Upper lobe of left lung (tissue), 6 donors: ENCODE data around the gene LYST. TPM values are rescaled to one million over a fixed set of nuclear protein-coding genes. Genes with fewer than 3 reads are reported as not detected.

Experiments used
- ATAC-seq, 2 donors: fragments of 200-7000 bp; cut with Tn5 transposase; one replicate each; pipeline ENCODE4 v1.9.1; 2022; ENCODE audit warnings: mild to moderate bottlenecking in 2 of 2, moderate library complexity in 2 of 2; ENCODE audit not compliant: low FRiP score in 2 of 2
- DNase-seq, 2 donors: peaks; one replicate each; pipeline ENCODE4 v3.0.0-alpha.2; 2019 to 2020
- H3K27ac ChIP-seq, 4 donors: fragments of 200-600 bp; sonication (generic); one replicate each; pipeline ENCODE4 v1.5.1; 2016 to 2019
- H3K27me3 ChIP-seq, 4 donors: fragments of 200-600 bp; sonication (generic); one replicate each; pipeline ENCODE4 v1.5.1; 2017 to 2019
- H3K36me3 ChIP-seq, 4 donors: fragments of 200-600 bp; sonication (generic); one replicate each; pipeline ENCODE4 v1.5.1; 2016 to 2019
- H3K4me1 ChIP-seq, 4 donors: fragments of 200-600 bp; sonication (generic); one replicate each; pipeline ENCODE4 v1.5.1; 2018 to 2019
- H3K4me3 ChIP-seq, 4 donors: fragments of 200-600 bp; sonication (generic); one replicate each; pipeline ENCODE4 v1.5.1; 2017 to 2019; ENCODE audit warnings: mild to moderate bottlenecking in 2 of 4, moderate library complexity in 1 of 4
- H3K9me3 ChIP-seq, 4 donors: fragments of 200-600 bp; sonication (generic); one replicate each; pipeline ENCODE4 v1.5.1; 2018 to 2019
- EP300 ChIP-seq, 4 donors: sonication (generic); formaldehyde crosslinking; IDR thresholded peaks; one replicate each; pipeline ENCODE4 v1.5.1; 2017; ENCODE audit warnings: antibody characterized with exemption in 4 of 4, control low read depth in 2 of 4
- POLR2A ChIP-seq, 4 donors: fragments of 450-650 bp; IDR thresholded peaks; one replicate each; pipeline ENCODE4 v1.5.1; 2016 to 2017; ENCODE audit warnings: antibody characterized with exemption in 4 of 4, mild to moderate bottlenecking in 2 of 4
- POLR2AphosphoS5 ChIP-seq, 2 donors: sonication (generic); formaldehyde crosslinking; IDR thresholded peaks; one replicate each; pipeline ENCODE4 v1.5.1; 2017; ENCODE audit warnings: antibody characterized with exemption in 2 of 2
- WGBS, 2 donors: methylation state at CpG; one replicate each; pipeline ENCODE4 v1.1.5; 2017 to 2018; 5-methylcytosine and 5-hydroxymethylcytosine counted together
- total RNA-seq, 6 donors: library from RNA; depleted of rRNA in 4 of 6; stranded (reverse); fragments of >200 nt in 4 of 6; gene quantifications; one replicate each; pipeline versions ENCODE4 v1.1.0 to v1.2.1, GENCODE V29; 2016 to 2021
- TF ChIP-seq, protein P1 (sequence below), 6 experiments: fragments of 450-650 bp in 4 of 6; fragments of 200-600 bp in 2 of 6; sonication (generic) in 2 of 6; IDR thresholded peaks; one replicate each; pipeline ENCODE4 v1.5.1; 2016 to 2019; ENCODE audit warnings: antibody characterized with exemption in 6 of 6
- donor health status: DM: no; HTN: no; CAD: no; lungs with moderate emphysema.
- donor health status: DM: no; HTN: yes; CAD: no; lungs with severe emphysema.

Gene LYST
- total RNA-seq, 6 donors from 2014 or later = 34.0 to 87.0 (median 54.0) TPM

- peaks cover 7 to 42% (median 16%) of the 10 kb centered on the region in 4 donors for H3K36me3 ChIP-seq
- 90% methylated on average over 2 of the region's 2 CpGs for WGBS, 2 donors
- H3K27me3 ChIP-seq = no peaks in the 10 kb centered on the region
- ATAC-seq (no peak), DNase-seq (no peak)
- no peaks in the 10 kb centered on the region for H3K9me3 ChIP-seq
- H3K4me3 ChIP-seq = no peak overlapping the region
- no peak for TF ChIP-seq POLR2A (IDR thresholded peaks at IDR 0.05)
- TF ChIP-seq EP300 (IDR thresholded peaks at IDR 0.05) = no peak
- no peak for TF ChIP-seq POLR2AphosphoS5 (IDR thresholded peaks at IDR 0.05)
- TF ChIP-seq, protein P1, sequence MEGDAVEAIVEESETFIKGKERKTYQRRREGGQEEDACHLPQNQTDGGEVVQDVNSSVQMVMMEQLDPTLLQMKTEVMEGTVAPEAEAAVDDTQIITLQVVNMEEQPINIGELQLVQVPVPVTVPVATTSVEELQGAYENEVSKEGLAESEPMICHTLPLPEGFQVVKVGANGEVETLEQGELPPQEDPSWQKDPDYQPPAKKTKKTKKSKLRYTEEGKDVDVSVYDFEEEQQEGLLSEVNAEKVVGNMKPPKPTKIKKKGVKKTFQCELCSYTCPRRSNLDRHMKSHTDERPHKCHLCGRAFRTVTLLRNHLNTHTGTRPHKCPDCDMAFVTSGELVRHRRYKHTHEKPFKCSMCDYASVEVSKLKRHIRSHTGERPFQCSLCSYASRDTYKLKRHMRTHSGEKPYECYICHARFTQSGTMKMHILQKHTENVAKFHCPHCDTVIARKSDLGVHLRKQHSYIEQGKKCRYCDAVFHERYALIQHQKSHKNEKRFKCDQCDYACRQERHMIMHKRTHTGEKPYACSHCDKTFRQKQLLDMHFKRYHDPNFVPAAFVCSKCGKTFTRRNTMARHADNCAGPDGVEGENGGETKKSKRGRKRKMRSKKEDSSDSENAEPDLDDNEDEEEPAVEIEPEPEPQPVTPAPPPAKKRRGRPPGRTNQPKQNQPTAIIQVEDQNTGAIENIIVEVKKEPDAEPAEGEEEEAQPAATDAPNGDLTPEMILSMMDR (IDR thresholded peaks at IDR 0.05) = no peak
- H3K4me1 ChIP-seq = no peaks in the 10 kb centered on the region
- no peak overlapping the region for H3K27ac ChIP-seq
These were observed 131.1 kb downstream of the LYST start for GRCh38 chr1:235735621-235736020.

DNA sequence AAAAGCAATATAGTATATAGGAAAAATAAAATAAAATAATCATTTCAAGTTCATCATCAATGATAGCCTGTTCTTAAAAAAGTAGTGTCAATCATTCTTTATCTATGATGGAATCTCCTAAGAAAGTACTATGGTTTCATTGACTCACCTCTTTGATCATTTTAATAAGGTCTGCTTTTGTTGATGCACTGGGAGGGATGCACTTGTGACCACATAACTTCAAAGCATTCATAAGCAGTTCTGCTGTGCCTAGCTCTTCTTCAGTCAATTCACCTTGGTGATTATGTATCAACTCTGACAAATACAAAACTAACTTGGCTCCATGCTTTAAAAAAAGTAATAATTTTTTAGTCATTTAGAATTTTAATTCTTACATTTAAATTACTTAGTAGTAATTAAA, 132.4 kb downstream of the LYST start:
- Histone ChIP-seq H3K4me3 (no peak overlapping the region), H3K27me3 (no peaks in the 10 kb centered on the region), H3K4me1 (no peaks in the 10 kb centered on the region), H3K9me3 (no peaks in the 10 kb centered on the region), H3K27ac (no peak overlapping the region), H3K36me3 (peaks cover 3 to 52% (median 21%) of the 10 kb centered on the region in 4 donors)
- TF ChIP-seq EP300 (IDR thresholded peaks at IDR 0.05) = no peak
- no peak for TF ChIP-seq POLR2AphosphoS5 (IDR thresholded peaks at IDR 0.05)
- no peak for TF ChIP-seq POLR2A (IDR thresholded peaks at IDR 0.05)
- TF ChIP-seq, protein P1 (IDR thresholded peaks at IDR 0.05) = no peak
- DNase-seq (no peak), ATAC-seq (no peak)

DNA sequence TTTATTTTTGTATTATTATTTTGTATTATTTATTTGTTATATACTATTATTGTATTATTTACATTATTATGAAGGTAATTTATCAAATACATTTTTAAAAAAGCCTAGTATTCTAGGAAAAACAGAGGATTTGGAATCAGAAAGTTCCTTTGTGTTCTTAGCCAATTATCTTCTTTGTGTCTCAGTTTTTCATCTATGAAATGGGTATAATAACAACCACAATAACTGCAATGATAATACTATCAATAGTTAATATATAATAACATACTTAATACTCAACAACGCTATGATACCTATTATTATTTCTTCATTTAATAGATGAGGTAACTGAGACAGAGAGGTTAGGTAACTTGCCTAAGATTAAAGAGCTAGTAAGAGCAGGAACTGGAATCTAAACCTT, 136.7 kb downstream of the LYST start:
- H3K27ac ChIP-seq = no peak overlapping the region
- TF ChIP-seq POLR2AphosphoS5 (IDR thresholded peaks at IDR 0.05) (no peak), EP300 (IDR thresholded peaks at IDR 0.05) (no peak)
- H3K4me3 ChIP-seq = no peak overlapping the region
- no peaks in the 10 kb centered on the region for H3K4me1 ChIP-seq
- ATAC-seq = no peak
- H3K36me3 ChIP-seq = peaks cover 3 to 68% (median 23%) of the 10 kb centered on the region in 4 donors
- WGBS, 2 donors = 85 to 91% methylated on average over 1 of the region's 1 CpG
- H3K27me3 ChIP-seq = no peaks in the 10 kb centered on the region
- no peaks in the 10 kb centered on the region for H3K9me3 ChIP-seq
- DNase-seq = no peak

- TF ChIP-seq, protein P1 (IDR thresholded peaks at IDR 0.05) = no peak
- TF ChIP-seq EP300 (IDR thresholded peaks at IDR 0.05) (no peak), POLR2A (IDR thresholded peaks at IDR 0.05) (no peak), POLR2AphosphoS5 (IDR thresholded peaks at IDR 0.05) (no peak)
- Histone ChIP-seq H3K36me3 (peaks cover 0 to 88% (median 43%) of the 10 kb centered on the region in 4 donors), H3K9me3 (no peaks in the 10 kb centered on the region), H3K4me3 (no peak overlapping the region), H3K4me1 (no peaks in the 10 kb centered on the region), H3K27ac (no peak overlapping the region), H3K27me3 (no peaks in the 10 kb centered on the region)
- no peak for ATAC-seq
- WGBS, 2 donors = 89% methylated on average over 1 of the region's 1 CpG
- DNase-seq = no peak
These were observed 140.1 kb downstream of the LYST start for GRCh38 chr1:235726557-235726956.

DNA sequence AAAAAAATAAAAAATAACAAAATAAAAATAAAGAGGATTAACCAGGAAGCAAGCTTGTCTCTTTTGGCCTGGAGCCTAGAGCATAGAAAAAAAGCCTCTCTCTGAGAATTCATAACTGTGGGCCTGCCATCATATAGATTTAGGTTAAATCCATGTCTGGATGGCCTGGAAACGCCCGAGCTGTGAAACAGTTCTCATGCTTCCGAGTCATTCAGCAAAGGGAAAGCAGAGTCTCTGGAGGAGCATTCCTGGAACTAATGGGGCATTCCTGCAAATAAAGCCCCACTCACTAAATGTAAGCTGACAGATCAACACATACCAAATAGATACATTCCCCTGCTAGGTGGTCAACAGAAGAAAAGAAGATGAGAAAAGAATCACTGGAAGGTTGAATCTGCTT, 141.3 kb downstream of the LYST start:
- H3K9me3 ChIP-seq = no peaks in the 10 kb centered on the region
- no peak overlapping the region for H3K4me3 ChIP-seq
- peaks cover 0 to 92% (median 51%) of the 10 kb centered on the region in 4 donors for H3K36me3 ChIP-seq
- H3K4me1 ChIP-seq = no peaks in the 10 kb centered on the region
- DNase-seq = no peak
- ATAC-seq = no peak
- TF ChIP-seq EP300 (IDR thresholded peaks at IDR 0.05) (no peak), POLR2A (IDR thresholded peaks at IDR 0.05) (no peak), POLR2AphosphoS5 (IDR thresholded peaks at IDR 0.05) (no peak)
- TF ChIP-seq, protein P1 (IDR thresholded peaks at IDR 0.05) = no peak
- no peaks in the 10 kb centered on the region for H3K27me3 ChIP-seq
- H3K27ac ChIP-seq = no peak overlapping the region
- WGBS, 2 donors = 85 to 92% methylated on average over 3 of the region's 3 CpGs
